ENCODE data around the gene XPR1.

- TF ChIP-seq, protein P1, sequence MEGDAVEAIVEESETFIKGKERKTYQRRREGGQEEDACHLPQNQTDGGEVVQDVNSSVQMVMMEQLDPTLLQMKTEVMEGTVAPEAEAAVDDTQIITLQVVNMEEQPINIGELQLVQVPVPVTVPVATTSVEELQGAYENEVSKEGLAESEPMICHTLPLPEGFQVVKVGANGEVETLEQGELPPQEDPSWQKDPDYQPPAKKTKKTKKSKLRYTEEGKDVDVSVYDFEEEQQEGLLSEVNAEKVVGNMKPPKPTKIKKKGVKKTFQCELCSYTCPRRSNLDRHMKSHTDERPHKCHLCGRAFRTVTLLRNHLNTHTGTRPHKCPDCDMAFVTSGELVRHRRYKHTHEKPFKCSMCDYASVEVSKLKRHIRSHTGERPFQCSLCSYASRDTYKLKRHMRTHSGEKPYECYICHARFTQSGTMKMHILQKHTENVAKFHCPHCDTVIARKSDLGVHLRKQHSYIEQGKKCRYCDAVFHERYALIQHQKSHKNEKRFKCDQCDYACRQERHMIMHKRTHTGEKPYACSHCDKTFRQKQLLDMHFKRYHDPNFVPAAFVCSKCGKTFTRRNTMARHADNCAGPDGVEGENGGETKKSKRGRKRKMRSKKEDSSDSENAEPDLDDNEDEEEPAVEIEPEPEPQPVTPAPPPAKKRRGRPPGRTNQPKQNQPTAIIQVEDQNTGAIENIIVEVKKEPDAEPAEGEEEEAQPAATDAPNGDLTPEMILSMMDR (IDR thresholded peaks at IDR 0.05) = no peak
- TF ChIP-seq POLR2A (IDR thresholded peaks at IDR 0.05) = no peak
- no peak for TF ChIP-seq EP300 (IDR thresholded peaks at IDR 0.05; ENCODE audit: low read depth)
Measured at GRCh38 chr1:180800945-180801344, 169.1 kb downstream of the XPR1 start.

Measured in transverse colon (tissue), 3 donors.